DOHH2 (cell line): Measurements from ENCODE around the gene ANXA8L1.
"Not testable (repeated sequence)": the region's sequence is repeated elsewhere in the genome, so short reads cannot be mapped to it uniquely, and the experiment has no call there.

ENCODE experiments used
- EZH2phosphoT487 ChIP-seq: fragments of 200-600 bp; sonication (generic); IDR thresholded peaks from 2 replicates; pipeline ENCODE4 v1.6.1; 2017; ENCODE audit warnings: borderline replicate concordance, mild to moderate bottlenecking, antibody characterized with exemption, low read length, moderate library complexity, mixed read lengths
- TF ChIP-seq, protein P1 (sequence below): fragments of 200-600 bp; sonication (generic); IDR thresholded peaks from one replicate; pipeline ENCODE4 v1.5.1; 2014; ENCODE audit warnings: antibody characterized with exemption, mild to moderate bottlenecking, low read depth, low read length; ENCODE audit not compliant: poor library complexity, severe bottlenecking

DNA sequence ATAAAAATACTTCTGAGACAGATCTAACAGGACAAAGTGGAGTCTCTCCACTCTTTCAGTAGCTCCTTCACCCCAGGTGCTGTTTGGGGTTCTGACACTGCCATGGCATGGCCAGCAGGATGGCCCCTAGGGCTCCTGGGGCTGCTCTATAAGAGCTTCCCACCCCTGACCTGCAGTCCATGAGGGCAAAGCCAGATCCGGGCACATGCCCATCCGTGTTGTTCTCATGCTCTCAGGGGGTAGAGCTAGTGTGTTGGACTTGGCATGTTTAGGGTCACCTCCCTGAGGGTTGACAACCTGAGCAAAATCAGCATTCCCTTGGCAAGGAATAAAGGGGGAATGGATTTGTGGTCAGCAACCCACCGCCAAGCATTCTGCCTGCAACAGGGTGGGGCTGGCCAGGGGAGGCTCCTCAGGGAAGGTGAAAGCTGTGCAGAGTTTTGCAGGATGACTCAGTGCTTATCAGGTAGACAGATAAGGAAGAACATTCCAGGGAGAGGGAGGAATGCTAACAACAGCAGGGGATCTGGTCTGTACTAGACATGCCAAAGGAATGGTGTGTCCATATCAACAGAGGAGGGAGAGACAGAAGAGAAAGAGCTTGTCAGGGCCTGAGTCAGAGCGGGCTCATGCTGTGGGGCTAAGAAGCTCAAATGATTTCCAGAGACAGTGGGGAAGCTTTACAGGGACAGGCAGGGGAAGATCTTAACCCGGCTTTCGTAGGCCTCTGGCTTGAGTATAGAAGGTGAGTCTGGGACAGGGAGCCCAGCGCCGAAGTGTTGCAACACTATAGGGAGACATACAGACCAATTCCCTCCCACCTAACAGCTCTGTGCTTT, 21.1 kb downstream of the ANXA8L1 start:
- TF ChIP-seq, protein P1, sequence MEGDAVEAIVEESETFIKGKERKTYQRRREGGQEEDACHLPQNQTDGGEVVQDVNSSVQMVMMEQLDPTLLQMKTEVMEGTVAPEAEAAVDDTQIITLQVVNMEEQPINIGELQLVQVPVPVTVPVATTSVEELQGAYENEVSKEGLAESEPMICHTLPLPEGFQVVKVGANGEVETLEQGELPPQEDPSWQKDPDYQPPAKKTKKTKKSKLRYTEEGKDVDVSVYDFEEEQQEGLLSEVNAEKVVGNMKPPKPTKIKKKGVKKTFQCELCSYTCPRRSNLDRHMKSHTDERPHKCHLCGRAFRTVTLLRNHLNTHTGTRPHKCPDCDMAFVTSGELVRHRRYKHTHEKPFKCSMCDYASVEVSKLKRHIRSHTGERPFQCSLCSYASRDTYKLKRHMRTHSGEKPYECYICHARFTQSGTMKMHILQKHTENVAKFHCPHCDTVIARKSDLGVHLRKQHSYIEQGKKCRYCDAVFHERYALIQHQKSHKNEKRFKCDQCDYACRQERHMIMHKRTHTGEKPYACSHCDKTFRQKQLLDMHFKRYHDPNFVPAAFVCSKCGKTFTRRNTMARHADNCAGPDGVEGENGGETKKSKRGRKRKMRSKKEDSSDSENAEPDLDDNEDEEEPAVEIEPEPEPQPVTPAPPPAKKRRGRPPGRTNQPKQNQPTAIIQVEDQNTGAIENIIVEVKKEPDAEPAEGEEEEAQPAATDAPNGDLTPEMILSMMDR: not testable (repeated sequence)
- TF ChIP-seq EZH2phosphoT487: not testable (repeated sequence)
